Measurements from ENCODE around the gene TMEM119. TPM values are rescaled to one million over a fixed set of nuclear protein-coding genes. Genes with fewer than 3 reads are reported as not detected.
"Not testable (repeated sequence)": the region's sequence is repeated elsewhere in the genome, so short reads cannot be mapped to it uniquely, and the experiment has no call there.

The TMEM119 gene
- total RNA-seq, 2 donors from 2014 or later, result 7.2 to 8.8 TPM

GRCh38 chr12:108578813-108579212 lies 19.1 kb downstream of the TMEM119 start:
- H3K9me3 ChIP-seq, result no peaks in the 10 kb centered on the region
- no peaks in the 10 kb centered on the region for H3K27me3 ChIP-seq
- H3K9ac ChIP-seq (ENCODE audit: low read depth in 2 of 2, low read length in 2 of 2), result no peak overlapping the region
- intact Hi-C loops (cut with DNase I), result no loop called here
- H3K27ac ChIP-seq, result no peak overlapping the region
- H3K4me1 ChIP-seq, result no peaks in the 10 kb centered on the region
- no peak overlapping the region for H3K4me3 ChIP-seq
- H3K36me3 ChIP-seq, result no peaks in the 10 kb centered on the region
- TF ChIP-seq CTCF (IDR thresholded peaks at IDR 0.05), result no peak
- DNase-seq, result no peak

DNA sequence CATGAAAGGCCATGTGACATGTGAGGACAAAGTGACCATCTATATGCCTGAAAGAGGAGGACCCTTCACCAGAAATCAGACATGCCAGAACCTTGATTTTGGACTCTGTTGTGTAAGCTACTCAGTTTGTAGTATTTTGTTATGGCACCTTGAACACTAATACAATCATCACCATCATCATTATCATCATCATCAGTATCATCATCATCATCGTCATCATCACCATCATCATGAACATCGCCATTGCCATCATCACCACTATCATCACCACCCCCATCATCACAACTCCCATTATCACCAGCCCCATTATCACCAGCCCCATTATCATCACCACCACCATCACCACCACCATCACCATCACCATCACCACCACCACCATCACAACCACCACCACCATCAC lies 19.6 kb downstream of the TMEM119 start:
- Histone ChIP-seq H3K27ac (no peak overlapping the region), H3K9me3 (no peaks in the 10 kb centered on the region), H3K4me3 (no peak overlapping the region), H3K27me3 (no peaks in the 10 kb centered on the region), H3K4me1 (no peaks in the 10 kb centered on the region), H3K9ac (ENCODE audit: low read depth in 2 of 2, low read length in 2 of 2) (no peak overlapping the region), H3K36me3 (no peaks in the 10 kb centered on the region)
- TF ChIP-seq CTCF (IDR thresholded peaks at IDR 0.05), result no peak
- no peak for DNase-seq
- intact Hi-C loops (cut with DNase I), result no loop called here

- Histone ChIP-seq H3K4me1 (no peaks in the 10 kb centered on the region), H3K9ac (ENCODE audit: low read depth in 2 of 2, low read length in 2 of 2) (no peak overlapping the region), H3K36me3 (no peaks in the 10 kb centered on the region), H3K9me3 (no peaks in the 10 kb centered on the region), H3K27me3 (no peaks in the 10 kb centered on the region), H3K27ac (no peak overlapping the region), H3K4me3 (no peak overlapping the region)
- intact Hi-C loops (cut with DNase I), result no loop called here
- TF ChIP-seq CTCF (IDR thresholded peaks at IDR 0.05), result no peak
- no peak for DNase-seq
Measured at GRCh38 chr12:108577458-108577857, 20.4 kb downstream of the TMEM119 start.

DNA sequence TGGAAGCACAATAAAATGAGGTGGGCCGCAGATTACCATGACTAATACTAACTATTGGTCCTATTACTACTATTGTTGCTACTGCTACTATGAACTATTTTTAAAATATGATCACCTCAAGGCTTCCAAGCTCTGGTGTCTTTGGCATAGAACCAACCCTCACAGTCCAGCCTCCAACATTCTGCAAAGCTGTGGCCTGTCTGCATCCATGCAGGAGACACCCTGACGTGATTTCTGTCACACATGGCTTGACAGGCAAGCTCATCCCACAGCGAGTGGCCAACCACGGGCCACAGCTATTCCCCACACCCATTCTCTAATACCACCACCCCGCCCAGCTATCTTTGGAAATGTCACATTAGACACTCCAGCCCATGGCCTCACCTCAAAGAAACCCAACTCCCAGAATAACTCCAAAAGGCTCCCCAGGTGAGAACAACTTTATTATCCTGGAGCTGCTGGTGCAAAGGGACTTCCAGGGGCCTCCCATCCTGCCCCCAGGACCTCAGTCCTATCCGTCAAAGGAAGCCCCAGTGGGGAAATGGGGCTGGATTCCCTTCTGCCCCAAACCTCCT lies 21.1 kb downstream of the TMEM119 start:
- Histone ChIP-seq H3K4me1 (no peaks in the 10 kb centered on the region), H3K27me3 (no peaks in the 10 kb centered on the region), H3K4me3 (no peak overlapping the region), H3K9me3 (no peaks in the 10 kb centered on the region), H3K36me3 (no peaks in the 10 kb centered on the region), H3K9ac (ENCODE audit: low read depth in 2 of 2, low read length in 2 of 2) (no peak overlapping the region), H3K27ac (no peak overlapping the region)
- no peak for TF ChIP-seq CTCF (IDR thresholded peaks at IDR 0.05)
- DNase-seq, result no peak
- intact Hi-C loops (cut with DNase I), result no loop called here

GRCh38 chr12:108575199-108575912 lies 22.5 kb downstream of the TMEM119 start:
- Histone ChIP-seq H3K27ac (no peak overlapping the region), H3K9ac (ENCODE audit: low read depth in 2 of 2, low read length in 2 of 2) (no peak overlapping the region), H3K4me3 (no peak overlapping the region), H3K27me3 (no peaks in the 10 kb centered on the region), H3K36me3 (no peaks in the 10 kb centered on the region), H3K4me1 (no peaks in the 10 kb centered on the region), H3K9me3 (no peaks in the 10 kb centered on the region)
- DNase-seq, result no peak
- TF ChIP-seq CTCF (IDR thresholded peaks at IDR 0.05), result no peak
- intact Hi-C loops (cut with DNase I), result no loop called here

DNA sequence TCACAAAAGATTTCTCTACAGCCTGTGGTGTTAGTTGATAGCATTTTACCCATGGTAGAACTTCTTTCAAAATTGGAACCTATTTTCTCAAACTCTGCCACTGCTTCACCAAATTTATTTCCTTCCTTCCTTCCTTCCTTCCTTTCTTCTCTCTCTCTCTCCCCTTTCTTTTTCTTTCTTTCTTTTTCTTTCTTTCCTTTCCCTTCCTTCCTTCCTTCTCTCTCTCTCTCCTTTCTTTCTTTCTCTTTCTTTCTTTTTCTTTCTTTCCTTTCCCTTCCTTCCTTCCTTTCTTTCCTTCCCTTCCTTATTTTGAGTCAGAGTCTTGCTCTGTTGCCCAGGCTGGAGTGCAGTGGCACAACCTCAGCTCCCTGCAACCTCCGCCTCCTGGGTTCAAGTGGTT lies 23.6 kb downstream of the TMEM119 start:
- DNase-seq; H3K9ac ChIP-seq (ENCODE audit: low read depth in 2 of 2, low read length in 2 of 2); H3K27ac ChIP-seq; H3K4me1 ChIP-seq; H3K27me3 ChIP-seq; intact Hi-C loops (cut with DNase I); H3K36me3 ChIP-seq; H3K9me3 ChIP-seq; H3K4me3 ChIP-seq: not testable (repeated sequence)
